ENCODE measurements around the gene VPS4B.

- TF ChIP-seq EP300 (IDR thresholded peaks at IDR 0.05) (no peak), CTCF (IDR thresholded peaks at IDR 0.05) (no peak), POLR2AphosphoS5 (IDR thresholded peaks at IDR 0.05) (peak; percentile 77 to 90)
These were observed 55.0 kb downstream of the VPS4B start, which contains the start of gene KDSR for GRCh38 chr18:63367053-63367953.

All from esophagus muscularis mucosa (tissue), 4 donors.